HG02885 (cell line): ENCODE measurements around the gene CNPY3.
A peak's percentile ranks its signal among the peaks of the same experiment; 100 is the strongest.

Experiments
- ATAC-seq: cut with Tn5 transposase; IDR thresholded peaks from one replicate; pipeline ENCODE4 v1.9.1; 2021; ENCODE audit warnings: mild to moderate bottlenecking; ENCODE audit not compliant: unreplicated experiment, poor library complexity

Gene CNPY3

GRCh38 chr6:42974919-42975505 lies 45.7 kb downstream of the CNPY3 start:
- ATAC-seq = no peak

GRCh38 chr6:42978487-42978838 lies 49.2 kb downstream of the CNPY3 start:
- ATAC-seq = peak; percentile 32

- ATAC-seq = peak; percentile 89
Measured at GRCh38 chr6:42978839-42979522, 49.7 kb downstream of the CNPY3 start, which contains the start of gene PEX6. Gene PEX6 (minus strand): TSS chr6:42979181. CDS start chr6:42979150, 31 bp downstream.

- ATAC-seq = no peak
Measured at GRCh38 chr6:42979523-42980177, 50.4 kb downstream of the CNPY3 start.

GRCh38 chr6:42981836-42982235 lies 52.6 kb downstream of the CNPY3 start:
- ATAC-seq = no peak

- ATAC-seq = peak; percentile 93
Measured at GRCh38 chr6:42984001-42984923, 55.0 kb downstream of the CNPY3 start, which contains the start of gene PPP2R5D. Gene PPP2R5D (plus strand): TSS chr6:42984570. CDS start chr6:42984678, 108 bp downstream.

- no peak for ATAC-seq
Measured at GRCh38 chr6:42984924-42985475, 55.7 kb downstream of the CNPY3 start.

- no peak for ATAC-seq
Measured at GRCh38 chr6:42987533-42988451, 58.5 kb downstream of the CNPY3 start.

GRCh38 chr6:42988486-42989020 lies 59.3 kb downstream of the CNPY3 start:
- no peak for ATAC-seq
